T-helper 1 cell treated with Interleukin-12 subunit alpha and Interleukin-12 subunit beta and Interleukin-4 antibody, amounts not matched to agents 30 μg/mL and 1 μg/mL, for 36 hours (primary cell): ENCODE results near the gene RBP7.
"Not testable (repeated sequence)": the region's sequence is repeated elsewhere in the genome, so short reads cannot be mapped to it uniquely, and the experiment has no call there.

ENCODE experiments used
- H3K27ac Mint-ChIP-seq: one replicate; pipeline ENCODE4 v1.8.0; 2021; ENCODE audit warnings: mild to moderate bottlenecking, mixed read lengths
- H3K27me3 Mint-ChIP-seq: one replicate; pipeline ENCODE4 v1.8.0; 2021; ENCODE audit warnings: low read depth, mixed read lengths
- H3K36me3 Mint-ChIP-seq: one replicate; pipeline ENCODE4 v1.8.0; 2021; ENCODE audit warnings: low read depth, mixed read lengths
- H3K4me1 Mint-ChIP-seq: one replicate; pipeline ENCODE4 v1.8.0; 2021; ENCODE audit warnings: low read depth, mixed read lengths
- H3K4me3 Mint-ChIP-seq: one replicate; pipeline ENCODE4 v1.8.0; 2021; ENCODE audit warnings: mild to moderate bottlenecking, moderate library complexity, mixed read lengths
- H3K9me3 Mint-ChIP-seq: one replicate; pipeline ENCODE4 v1.8.0; 2021; ENCODE audit warnings: mixed read lengths

RBP7 gene

DNA sequence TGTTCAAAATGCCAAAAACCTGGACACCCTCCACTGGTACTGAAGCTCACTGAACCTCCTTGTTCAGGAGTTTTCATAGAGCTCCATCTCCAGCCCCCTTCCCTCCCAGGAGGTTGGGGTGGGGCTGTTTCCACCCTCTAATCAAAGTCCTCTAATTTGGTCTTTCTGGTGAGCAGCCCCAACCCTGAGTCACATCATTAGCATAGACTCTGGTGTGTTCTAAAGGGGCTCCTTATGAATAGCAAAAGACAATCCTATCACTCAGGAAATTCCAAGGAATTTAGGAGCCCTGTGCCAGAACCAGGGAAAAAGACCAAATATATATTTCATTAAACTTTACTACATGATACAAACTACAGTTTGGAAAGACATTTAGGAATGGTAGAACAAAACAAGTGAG, 22.5 kb downstream of the RBP7 start:
- Mint-ChIP-seq H3K27ac (no peak overlapping the region), H3K27me3 (peaks cover 2% of the 10 kb centered on the region), H3K4me1 (no peaks in the 10 kb centered on the region), H3K36me3 (no peaks in the 10 kb centered on the region), H3K9me3 (no peaks in the 10 kb centered on the region), H3K4me3 (no peak overlapping the region)

DNA sequence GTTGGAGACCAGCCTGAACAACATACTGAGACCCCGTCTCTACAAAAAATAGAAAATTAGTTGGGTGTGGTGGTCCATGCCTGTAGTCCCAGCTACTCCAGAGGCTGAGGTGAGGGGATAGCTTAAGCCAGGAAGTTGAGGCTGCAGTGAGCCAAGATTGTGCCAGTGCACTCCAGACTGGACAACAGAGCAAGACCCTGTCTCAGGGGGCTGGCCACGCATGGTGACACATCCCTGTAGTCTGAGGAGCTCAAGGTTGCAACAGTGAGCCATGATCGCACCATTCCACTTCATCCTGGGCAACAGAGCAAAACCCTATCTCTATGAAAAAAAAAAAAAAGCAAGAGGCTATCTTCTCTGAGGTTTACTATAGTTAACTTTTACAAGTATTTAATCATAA, 23.1 kb downstream of the RBP7 start:
- peaks cover 2% of the 10 kb centered on the region for H3K27me3 Mint-ChIP-seq
- H3K4me3 Mint-ChIP-seq, result no peak overlapping the region
- no peaks in the 10 kb centered on the region for H3K36me3 Mint-ChIP-seq
- H3K9me3 Mint-ChIP-seq, result no peaks in the 10 kb centered on the region
- no peaks in the 10 kb centered on the region for H3K4me1 Mint-ChIP-seq
- H3K27ac Mint-ChIP-seq, result no peak overlapping the region

- not testable (repeated sequence) for H3K4me3 Mint-ChIP-seq, H3K27me3 Mint-ChIP-seq, H3K36me3 Mint-ChIP-seq, H3K4me1 Mint-ChIP-seq, H3K27ac Mint-ChIP-seq, H3K9me3 Mint-ChIP-seq
Measured at GRCh38 chr1:10020678-10021077, 23.6 kb downstream of the RBP7 start.

DNA sequence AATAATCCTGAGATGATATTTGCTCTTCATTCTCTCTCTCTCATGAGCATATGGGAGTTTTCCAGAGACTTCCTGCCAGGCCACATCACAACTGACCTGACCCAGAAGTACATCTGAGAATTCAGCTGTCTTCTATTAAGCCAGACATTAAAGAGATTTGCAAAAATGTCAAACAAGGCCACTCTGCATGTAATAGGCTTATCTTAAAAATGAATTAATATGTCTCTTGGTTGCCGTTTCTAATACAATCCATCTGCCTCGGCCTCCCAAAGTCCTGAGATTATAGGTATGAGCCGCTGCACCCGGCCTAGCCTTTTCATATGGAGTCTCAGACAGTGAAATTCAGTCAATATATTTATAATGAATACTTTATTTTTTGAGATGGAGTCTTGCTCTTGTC, 25.0 kb downstream of the RBP7 start:
- not testable (repeated sequence) for H3K9me3 Mint-ChIP-seq, H3K4me1 Mint-ChIP-seq, H3K27me3 Mint-ChIP-seq, H3K27ac Mint-ChIP-seq, H3K4me3 Mint-ChIP-seq, H3K36me3 Mint-ChIP-seq

DNA sequence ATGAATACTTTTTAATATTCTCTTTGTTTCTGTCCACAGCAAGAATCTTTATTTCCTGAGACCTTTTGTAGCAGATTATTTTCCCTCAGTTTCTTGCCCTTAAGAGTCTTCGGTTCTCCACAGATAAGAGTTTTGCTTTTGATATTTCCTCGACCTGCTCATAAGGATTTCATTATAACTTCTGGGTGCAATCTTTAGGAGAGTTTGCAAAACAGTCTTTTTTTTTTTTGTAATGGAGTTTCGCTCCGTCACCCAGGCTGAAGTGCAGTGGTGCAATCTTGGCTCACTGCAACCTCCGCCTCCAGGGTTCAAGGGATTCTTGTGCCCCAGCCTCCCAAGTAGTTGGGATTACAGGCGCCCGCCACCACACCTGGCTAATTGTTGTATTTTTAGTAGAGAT, 25.6 kb downstream of the RBP7 start:
- Mint-ChIP-seq H3K4me1 (no peaks in the 10 kb centered on the region), H3K4me3 (no peak overlapping the region), H3K27me3 (peaks cover 2% of the 10 kb centered on the region), H3K9me3 (no peaks in the 10 kb centered on the region), H3K36me3 (no peaks in the 10 kb centered on the region), H3K27ac (no peak overlapping the region)

DNA sequence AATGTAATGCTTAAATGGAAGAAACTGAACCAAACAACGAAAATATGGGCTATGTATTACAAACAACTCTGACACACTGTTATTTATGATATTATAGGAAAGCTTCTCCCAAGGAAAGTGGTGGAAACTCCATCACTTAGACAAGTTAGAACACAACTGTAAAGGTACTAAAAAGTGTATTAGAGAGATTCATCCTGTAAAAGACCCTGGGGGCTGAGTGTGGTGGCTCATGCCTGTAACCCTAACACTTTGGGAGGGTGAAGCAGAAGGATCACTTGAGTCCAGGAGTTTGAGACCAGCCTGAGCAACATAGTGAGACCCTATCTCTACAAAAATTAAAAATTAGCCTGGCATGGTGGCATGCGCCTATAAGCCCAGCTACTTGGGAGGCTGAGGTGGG, 28.3 kb downstream of the RBP7 start:
- Mint-ChIP-seq H3K27me3 (peaks cover 2% of the 10 kb centered on the region), H3K36me3 (no peaks in the 10 kb centered on the region), H3K27ac (no peak overlapping the region), H3K9me3 (no peaks in the 10 kb centered on the region), H3K4me1 (no peaks in the 10 kb centered on the region), H3K4me3 (no peak overlapping the region)

DNA sequence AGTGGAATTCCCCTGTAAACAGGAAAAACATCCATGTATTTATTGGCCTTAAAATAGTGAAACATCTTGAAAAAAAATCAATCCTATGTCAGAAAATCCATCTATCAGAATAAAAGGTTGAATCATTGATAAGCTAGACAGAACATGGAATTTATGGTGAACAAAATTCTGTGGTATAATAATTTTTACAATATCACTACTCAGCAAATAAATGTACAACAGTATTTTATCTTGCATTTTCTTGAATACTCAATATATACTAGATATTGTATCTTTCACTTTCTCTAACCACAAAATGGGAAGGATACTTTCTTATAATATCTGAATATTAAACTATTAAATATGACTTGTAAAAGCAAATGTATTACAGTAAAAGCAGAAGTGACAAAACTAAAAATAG, 30.0 kb downstream of the RBP7 start:
- peaks cover under 1% of the 10 kb centered on the region for H3K4me1 Mint-ChIP-seq
- H3K27ac Mint-ChIP-seq, result no peak overlapping the region
- peaks cover under 1% of the 10 kb centered on the region for H3K27me3 Mint-ChIP-seq
- H3K4me3 Mint-ChIP-seq, result no peak overlapping the region
- H3K9me3 Mint-ChIP-seq, result no peaks in the 10 kb centered on the region
- no peaks in the 10 kb centered on the region for H3K36me3 Mint-ChIP-seq

DNA sequence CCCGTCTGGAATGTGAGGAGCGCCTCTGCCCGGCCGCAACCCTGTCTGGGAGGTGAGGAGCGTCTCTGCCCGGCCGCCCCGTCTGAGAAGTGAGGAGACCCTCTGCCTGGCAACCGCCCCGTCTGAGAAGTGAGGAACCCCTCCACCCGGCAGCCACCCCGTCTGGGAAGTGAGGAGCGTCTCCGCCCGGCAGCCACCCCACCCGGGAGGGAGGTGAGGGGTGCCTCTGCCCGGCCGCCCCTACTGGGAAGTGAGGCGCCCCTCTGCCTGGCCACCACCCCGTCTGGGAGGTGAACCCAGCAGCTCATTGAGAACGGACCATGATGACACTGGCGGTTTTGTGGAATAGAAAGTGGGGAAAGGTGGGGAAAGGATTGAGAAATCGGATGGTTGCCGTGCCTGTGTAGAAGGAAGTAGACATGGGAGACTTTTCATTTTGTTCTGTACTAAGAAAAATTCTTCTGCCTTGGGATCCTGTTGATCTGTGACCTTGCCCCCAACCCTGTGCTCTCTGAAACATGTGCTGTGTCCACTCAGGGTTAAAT, 32.0 kb downstream of the RBP7 start:
- H3K36me3 Mint-ChIP-seq, H3K4me3 Mint-ChIP-seq, H3K9me3 Mint-ChIP-seq, H3K27me3 Mint-ChIP-seq, H3K4me1 Mint-ChIP-seq, H3K27ac Mint-ChIP-seq: not testable (repeated sequence)

- Mint-ChIP-seq H3K9me3 (no peaks in the 10 kb centered on the region), H3K4me1 (peaks cover 19% of the 10 kb centered on the region)
Measured at GRCh38 chr1:10031461-10031860, 34.4 kb downstream of the RBP7 start.

GRCh38 chr1:10032590-10033358, 35.7 kb downstream of the RBP7 start, which contains the start of gene UBE4B:
TSS of gene UBE4B (plus strand) at chr1:10032958. CDS start at chr1:10033671, 713 bp downstream.
- Mint-ChIP-seq H3K36me3 (no peaks in the 10 kb centered on the region), H3K9me3 (no peaks in the 10 kb centered on the region), H3K4me3 (peak within 1 kb of the TSS; percentile 95), H3K27me3 (no peaks in the 10 kb centered on the region), H3K27ac (peak within 1 kb of the TSS; percentile 91), H3K4me1 (peaks cover 19% of the 10 kb centered on the region)

More at GRCh38 chr1:10031461-10031860, 34.4 kb downstream of the RBP7 start:
- Mint-ChIP-seq H3K27me3 (no peaks in the 10 kb centered on the region), H3K27ac (no peak overlapping the region), H3K4me3 (no peak overlapping the region), H3K36me3 (no peaks in the 10 kb centered on the region)

- peak overlapping the region; percentile 95 for H3K4me3 Mint-ChIP-seq
- no peaks in the 10 kb centered on the region for H3K9me3 Mint-ChIP-seq
- H3K27ac Mint-ChIP-seq, result peak overlapping the region; percentile 91
- no peaks in the 10 kb centered on the region for H3K27me3 Mint-ChIP-seq
- no peaks in the 10 kb centered on the region for H3K36me3 Mint-ChIP-seq
- H3K4me1 Mint-ChIP-seq, result peaks cover 19% of the 10 kb centered on the region
Measured at GRCh38 chr1:10033359-10033845, 36.4 kb downstream of the RBP7 start.

GRCh38 chr1:10042746-10043145, 45.7 kb downstream of the RBP7 start:
- Mint-ChIP-seq H3K4me3 (no peak overlapping the region), H3K27me3 (no peaks in the 10 kb centered on the region), H3K36me3 (peaks cover 8% of the 10 kb centered on the region), H3K4me1 (peaks cover 11% of the 10 kb centered on the region), H3K27ac (no peak overlapping the region), H3K9me3 (no peaks in the 10 kb centered on the region)

- no peak overlapping the region for H3K27ac Mint-ChIP-seq
- H3K27me3 Mint-ChIP-seq, result no peaks in the 10 kb centered on the region
- peaks cover 11% of the 10 kb centered on the region for H3K36me3 Mint-ChIP-seq
- no peak overlapping the region for H3K4me3 Mint-ChIP-seq
- no peaks in the 10 kb centered on the region for H3K9me3 Mint-ChIP-seq
- peaks cover 11% of the 10 kb centered on the region for H3K4me1 Mint-ChIP-seq
Measured at GRCh38 chr1:10045480-10046355, 48.7 kb downstream of the RBP7 start.

DNA sequence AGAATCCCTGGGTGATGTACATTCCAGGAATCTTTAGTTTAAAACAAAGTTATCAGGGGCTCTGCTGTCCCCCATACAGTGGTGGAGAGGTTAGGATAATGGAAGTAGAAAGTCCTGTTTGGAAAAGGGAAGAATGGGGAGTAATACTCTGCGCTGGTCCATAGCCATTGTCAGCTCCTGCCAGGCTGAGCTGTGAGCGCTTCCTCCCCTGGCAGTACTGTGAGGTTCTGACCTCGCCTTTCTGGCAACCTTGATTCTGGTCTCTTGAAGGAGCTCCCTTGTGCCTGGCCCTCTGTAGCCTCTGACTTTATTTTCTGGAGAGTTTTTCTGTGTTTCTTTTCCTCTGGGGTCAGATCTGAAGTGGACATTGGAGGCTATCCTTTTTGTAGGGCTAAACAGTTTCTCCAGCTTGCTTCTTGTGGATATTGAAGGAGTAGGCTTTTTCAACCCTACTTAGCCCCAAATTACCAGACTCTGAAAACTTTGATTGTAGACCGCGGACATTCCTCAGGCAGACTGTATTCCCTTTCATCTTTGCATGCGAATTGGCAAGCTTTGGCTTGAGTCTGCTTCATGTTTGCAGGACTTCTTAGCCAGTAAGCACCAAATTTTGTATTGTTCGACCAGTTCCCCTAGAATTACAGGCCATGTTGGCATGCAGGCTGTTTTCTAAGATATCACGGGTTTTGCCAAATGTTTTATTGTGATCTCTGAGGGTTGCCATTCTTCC, 49.5 kb downstream of the RBP7 start:
- H3K9me3 Mint-ChIP-seq, result no peaks in the 10 kb centered on the region
- H3K36me3 Mint-ChIP-seq, result peaks cover 13% of the 10 kb centered on the region
- no peaks in the 10 kb centered on the region for H3K27me3 Mint-ChIP-seq
- peaks cover 11% of the 10 kb centered on the region for H3K4me1 Mint-ChIP-seq
- no peak overlapping the region for H3K4me3 Mint-ChIP-seq
- no peak overlapping the region for H3K27ac Mint-ChIP-seq
